Measurements from ENCODE around the gene NEO1.

The NEO1 gene

DNA sequence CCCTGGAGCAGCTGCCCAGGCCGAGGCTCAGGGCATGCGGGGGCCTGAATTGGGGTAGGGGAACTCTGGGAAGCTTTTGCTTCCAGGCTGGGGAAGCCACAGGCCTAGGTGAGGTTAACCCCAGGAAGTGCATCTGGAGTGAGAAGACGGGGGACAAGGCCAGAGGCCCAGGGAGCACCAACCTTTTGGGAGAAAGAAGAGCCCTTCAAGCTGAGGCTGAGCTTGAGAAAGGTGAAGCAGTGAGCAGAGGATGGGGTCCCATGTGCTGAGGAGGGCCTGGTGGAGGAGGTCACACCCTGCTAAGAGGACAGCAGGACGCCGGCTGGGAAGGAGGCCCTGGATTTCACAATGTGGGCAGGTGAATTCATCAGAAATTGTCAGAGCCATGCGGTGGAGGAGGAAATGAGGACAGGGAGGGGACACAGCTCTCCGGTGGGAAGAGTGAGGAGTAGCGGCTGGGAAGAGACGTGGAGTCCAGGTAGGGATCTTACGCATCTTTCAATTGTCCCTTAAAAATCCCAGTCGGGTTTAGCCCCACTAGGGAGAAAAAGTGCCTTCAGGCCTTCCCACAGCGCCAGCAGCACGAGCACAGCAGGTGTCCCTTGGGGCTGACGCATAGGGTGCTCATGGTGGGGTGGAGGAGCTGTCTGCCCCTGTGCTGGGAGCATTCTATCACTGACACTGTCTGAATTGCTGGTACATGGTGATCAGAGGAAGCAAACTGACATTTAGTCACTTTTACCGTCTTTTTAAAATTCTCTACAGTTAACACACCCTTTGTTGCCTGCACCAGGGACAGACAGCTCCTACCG lies 265.6 kb downstream of the NEO1 start:
- no peak for DNase-seq

DNA sequence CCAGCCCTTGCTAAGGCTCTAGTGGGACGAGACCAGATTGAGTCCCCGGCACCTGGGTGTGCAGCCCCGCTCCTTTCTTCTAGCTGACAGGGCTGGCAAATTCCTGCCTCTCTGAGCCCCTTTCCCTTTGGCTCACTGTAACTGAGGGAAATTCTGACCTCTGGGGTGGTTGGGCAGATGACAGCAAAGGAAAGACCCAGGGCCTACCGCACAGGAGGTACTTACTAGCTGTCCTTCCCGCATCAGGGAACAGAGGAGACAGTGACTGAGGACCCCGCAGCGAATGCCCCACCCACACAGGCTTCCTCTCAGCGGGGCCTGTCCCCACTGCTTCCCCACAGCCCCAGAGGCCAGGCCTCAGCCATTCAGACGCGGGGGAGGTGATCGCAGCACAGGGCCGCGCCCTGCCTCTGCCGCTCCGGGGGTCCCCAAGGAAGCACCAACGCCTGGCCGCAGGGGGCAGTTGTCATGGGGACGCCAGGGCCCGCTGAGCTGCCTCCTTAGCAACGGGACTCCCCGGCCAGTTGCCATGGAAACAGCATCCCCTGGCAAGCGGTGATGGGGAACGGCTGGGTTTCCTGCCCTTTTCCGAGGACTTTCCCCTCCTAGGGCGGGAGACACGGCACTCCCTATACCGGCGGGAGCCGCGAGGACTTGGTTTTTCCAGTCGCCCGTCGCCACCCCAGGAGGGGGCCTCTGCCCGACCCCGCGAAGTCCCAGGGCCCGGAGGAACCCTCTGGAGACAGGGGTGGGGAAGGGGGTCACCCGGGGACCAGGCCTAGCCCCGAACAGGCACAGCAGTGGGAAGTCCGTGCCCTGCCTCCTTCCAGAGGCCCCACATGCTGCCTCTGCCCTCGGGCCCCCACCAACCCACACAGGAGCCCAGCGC lies 266.4 kb downstream of the NEO1 start:
- DNase-seq: no peak

DNA sequence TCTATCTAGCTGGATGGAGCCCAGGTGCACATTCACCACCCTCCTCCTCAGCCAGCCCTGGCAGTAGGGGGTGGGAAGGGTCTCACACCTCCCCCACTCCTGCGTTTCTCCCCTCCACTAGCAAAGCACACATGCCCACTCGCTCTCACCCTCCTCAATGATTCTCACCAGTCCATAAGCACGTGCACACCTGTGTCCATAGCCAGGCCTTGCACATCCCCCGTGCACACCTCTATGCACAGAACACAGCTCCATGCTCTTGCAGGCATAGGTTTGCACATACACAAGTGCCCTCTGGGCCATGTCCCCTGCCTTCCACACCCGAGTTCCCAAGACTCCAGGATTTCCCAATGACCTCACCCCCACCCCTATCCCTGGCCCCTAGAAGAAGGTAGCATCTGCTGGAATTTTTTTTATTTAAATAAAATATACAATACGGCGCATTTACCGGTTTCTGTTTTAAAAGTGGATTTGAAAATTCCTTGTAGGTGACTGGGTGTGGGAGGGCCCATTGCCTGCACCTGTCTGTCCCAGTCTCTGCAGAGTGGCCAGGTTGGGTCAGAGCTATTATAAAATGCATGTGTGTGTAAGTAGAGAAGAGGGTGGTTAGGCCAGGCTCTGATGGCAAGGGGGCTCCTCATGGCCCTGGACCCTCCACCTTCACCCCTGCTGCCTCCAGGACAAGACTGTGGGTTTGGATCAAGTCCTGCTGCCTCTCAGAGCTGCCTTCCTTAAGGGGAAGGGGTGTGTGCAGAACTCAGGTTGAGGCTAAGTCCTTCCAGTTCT lies 267.4 kb downstream of the NEO1 start:
- DNase-seq: no peak

DNA sequence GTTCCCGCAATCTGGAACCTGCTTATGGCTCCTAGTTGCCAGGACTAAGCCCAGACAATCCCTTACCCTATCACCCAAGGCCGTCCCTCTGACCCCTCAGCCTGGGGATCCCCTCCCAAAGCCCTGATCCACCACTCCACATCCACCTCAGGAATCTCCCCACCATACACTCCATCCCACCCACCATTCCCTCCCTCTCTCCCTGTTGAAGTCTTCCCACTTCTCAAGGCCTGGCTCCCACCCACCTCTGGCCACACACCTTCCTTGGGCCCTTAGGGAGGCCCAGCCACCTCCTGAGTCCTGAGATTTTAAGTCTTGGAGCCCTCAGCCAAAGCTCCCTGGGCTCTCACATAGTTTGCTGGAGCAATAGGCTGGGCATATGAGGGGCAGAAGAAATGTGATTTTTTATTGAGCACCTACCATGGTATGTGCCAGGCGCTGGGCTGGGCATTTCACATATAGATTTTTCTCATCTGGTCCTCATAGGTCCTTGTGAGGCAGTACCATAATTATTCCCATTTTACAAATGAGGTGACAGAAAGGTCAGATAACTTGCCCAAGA lies 268.4 kb downstream of the NEO1 start:
- DNase-seq: no peak

DNA sequence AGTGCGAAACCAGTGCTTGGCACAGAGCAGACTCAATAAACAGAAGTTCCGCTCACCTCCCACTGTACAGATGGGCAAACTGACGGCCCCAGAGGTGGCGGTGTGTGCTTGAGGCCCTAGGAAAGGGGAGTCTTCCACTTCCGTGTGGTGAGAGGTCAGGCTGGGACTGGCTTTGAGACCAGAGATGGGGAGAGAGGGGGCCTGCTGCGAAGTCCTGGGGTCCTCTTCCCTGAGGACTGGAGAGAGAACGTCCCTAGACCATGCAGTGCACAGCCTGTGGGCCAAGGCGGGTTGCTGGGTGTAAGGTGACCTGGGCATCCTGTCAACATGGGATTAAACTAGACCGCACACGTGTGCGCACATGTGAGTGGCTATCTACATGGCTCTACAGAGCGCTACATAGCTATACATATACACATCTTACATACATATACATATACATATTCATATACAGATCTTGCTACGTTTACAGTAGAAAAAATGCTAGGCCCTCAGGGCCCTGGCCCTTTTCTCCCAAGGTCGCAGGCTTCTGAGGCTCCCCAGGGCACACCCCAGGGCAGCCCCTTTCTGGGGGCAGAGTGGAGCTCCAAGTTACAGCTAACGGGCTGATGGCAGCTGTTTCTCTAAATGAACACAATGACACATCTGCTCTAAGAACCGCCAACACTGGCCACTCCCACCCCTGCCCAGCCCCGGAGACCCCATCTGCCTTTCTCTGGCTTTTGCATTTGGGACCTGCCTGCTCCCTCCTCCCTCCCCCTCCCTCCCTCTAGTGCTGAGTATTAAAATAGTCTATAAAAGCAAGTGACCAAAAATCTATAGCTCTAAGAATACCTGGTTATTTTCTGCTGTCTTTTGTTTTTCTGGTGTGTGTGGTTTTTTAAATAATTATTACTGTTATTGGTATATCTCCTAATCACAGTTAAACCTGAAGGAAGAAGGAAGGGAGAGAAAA lies 269.5 kb downstream of the NEO1 start:
- no peak for DNase-seq

DNA sequence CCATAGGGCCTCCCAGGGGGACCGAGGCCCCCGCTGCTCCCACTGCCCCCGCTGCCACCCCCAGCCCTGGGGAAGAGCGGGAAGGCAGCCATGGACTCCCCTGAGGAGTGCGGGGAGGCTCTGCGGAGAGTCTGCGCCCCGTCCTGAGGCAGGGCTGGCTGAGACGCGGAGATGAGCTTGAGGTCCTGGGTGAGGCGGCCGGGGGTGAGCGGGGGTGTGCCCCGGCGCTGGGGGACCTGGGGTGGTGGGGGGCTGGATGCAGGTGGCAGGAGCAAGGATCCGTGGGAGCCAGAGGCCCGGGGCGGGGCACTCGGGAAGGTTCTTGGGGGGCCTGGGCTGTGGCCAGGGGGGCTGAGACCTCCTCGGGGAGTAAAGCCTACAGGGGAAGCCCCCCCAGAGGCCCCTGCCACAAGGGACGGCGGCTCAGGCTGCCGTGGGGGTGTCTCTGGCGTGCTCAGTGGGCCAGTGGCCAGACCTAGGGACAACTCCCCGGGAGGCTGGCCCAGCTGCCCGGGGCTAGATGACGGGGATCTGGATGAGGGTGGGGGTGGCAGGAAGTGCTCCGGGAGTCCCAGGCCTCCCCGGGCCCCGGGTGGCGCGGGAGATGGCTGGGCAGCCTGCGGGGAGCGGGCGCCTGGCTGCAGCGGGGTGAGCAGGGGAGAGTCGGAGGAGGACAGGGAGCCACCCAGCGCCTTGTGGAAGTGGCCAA lies 270.6 kb downstream of the NEO1 start:
- DNase-seq: no peak

DNA sequence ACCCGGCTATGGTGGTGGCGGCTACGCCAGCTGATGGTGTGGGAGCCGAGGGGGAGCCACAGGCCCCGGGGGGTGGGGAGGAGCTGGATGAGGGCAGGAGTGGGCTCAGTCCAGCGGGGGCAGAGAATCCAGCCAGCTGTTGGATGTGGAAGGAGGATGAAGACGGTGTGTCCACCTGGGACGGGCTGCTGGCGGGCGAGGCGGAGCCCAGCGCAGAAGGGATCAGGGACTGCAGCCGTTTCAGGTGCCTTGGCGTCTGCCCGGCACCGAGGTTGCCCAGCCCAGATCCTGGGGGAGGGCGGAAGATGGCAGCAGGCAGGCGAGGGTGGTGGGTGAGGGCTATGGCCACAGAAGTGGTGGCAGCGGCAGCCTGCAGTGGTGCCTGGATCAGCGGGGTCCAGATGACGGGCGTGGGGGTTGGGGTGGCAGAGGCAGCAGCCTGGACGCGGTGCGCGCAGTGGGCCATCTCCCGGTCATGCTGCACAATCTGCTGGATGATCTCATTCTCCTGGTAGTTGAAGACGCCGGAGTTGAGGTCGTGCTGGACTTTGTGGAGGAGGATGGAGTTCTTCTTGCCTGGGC lies 271.2 kb downstream of the NEO1 start:
- no peak for DNase-seq

DNA sequence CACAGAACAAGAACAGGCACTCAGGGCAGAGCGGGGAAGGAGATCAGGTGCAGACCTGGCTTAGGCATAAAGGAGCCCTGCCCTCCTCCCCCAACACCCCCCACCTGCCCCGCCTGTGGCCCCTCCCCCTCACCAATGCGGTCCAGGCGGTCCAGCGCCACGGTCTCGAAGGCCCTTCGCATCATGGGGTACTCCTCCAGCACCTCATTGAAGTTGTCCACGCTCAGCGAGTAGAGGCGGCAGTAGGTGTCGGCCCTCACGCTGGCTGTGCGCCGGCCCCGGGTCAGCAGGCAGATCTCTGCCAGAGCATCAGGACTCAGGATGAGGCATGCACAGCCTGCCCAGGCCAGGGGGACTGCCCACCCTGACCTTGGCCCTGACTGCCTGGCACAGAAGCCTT lies 271.7 kb downstream of the NEO1 start:
- DNase-seq: no peak

DNA sequence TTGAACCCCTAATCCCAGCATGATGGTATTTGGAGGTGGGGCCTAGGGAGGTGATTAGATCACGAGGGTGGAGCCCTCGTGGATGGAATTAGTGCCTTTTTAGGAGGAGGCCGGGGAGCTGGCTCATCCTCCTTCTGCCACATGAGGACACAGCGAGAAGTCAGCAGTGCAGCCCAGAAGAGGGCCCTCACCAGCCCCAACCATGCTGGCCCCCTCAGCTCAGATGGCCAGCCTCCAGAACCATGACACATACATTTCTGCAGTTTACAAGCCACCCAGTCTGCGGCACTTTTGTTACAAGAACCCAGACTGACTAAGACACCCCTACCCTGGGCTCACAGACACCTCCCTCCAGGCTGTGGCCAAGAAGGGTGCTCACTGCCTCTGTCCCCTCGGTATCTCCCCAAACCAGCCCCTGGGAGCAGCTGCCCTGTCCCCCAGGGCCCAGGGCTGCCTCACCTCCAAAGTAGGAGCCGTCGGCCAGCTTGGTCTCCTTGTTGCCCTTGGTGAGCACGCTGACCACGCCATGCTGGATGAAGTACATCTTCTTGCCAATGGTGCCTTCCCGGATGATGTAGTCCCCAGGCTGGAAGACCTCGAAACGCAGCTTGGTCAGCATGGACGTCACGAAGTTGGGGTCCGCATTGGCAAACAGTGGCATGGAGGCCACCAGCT lies 272.4 kb downstream of the NEO1 start:
- DNase-seq: no peak

DNA sequence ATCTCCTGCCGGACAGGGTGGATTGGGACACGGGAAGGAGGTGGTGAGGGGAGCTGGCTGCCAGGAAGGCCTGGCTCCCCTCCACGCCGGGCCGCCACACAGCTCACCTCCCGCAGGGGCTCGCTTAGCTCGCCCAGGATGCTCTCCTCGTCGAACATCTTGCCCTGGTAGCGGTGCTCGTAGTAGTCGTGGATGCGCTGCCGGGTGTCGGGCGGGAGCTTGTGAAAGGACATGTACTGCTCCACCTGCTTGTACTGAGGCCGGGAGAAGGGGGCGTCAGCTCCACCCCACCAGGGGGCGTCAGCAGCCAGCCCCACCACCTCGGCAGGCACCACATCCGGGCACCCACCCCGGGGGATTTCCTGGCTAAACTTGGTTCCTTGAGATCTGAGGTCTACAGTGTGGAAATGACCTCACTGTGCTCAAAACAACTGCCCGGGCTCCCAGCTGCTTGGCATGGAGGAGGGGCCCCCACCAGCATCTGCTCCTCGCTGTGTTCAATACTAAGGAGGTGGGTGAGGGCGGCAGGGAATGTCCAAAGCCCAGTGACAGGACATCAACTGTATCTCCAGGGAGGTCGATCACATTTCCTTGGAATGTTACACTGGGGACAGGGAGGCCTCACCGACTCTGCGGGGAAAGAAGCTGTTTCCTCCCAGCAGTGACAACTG lies 273.1 kb downstream of the NEO1 start:
- DNase-seq: no peak

DNA sequence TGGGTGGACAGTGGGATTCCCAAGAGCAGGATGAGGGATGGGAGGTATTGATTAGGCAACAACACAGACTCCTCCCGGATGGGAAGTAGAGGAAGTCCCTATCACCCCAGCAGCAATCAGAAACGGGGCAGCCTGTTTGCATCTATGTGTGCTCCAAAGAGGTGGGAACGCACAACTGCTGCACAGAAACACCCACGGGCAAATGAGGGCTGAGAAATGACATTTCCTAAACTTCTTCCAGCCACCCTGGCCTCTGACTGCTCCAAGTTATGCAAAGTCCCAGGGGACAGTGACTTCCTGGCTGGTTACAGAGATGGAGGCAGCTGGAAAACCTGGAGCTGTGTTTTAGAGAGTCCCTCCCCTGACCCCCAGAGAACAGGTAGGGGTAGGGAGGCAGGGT lies 273.9 kb downstream of the NEO1 start:
- DNase-seq: no peak

DNA sequence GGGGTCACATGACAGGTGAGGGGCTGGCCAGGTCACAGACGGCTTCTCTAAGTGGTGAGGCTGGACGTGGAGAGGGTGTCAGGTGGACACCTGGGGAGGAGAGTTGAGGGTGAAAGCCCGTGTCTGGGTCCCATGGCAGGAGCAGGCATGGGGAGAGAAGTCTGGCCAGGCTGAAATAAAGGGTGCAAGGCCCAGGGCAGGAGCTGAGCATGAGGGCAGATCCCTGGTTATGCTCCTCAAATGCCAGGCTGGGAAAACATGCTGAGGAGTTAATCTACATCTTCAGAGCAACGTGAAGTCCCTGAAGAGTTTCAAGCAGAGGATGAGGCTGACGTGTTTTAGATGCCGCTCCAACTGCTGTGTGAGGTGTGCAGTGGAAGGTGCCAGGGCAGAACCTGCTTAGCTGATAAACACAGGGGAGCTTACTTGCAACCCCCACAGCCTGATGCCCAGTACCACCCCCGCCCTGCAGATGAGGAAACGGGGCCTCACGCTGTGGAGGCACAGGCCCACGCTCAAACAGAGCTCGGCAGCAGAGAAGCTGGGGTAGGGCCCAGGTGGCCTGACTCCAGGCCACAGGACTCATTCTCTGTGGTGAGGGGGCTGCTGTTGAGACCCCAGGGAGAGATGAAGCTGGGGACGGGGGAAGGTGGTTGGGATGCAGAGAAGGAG lies 276.0 kb downstream of the NEO1 start:
- DNase-seq: no peak

DNA sequence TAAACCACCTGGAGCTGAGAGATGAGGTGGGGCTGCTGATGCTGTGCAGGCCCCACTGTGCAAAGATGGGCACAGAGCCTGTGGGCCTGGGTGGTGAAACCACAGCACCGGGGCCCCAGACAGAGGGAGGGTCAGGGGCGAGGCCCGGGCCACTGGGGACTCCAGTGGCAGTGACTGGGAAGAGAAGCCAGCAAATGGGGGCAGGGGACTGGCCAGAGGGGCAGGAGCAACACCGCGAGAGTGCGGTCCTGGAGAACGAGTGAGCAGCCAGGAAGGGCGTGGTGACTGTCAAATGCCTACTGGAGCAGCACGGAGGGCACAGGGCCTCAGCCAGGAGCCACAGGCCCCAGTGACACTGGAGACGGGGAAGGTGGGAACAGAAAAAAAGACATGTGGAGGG lies 276.7 kb downstream of the NEO1 start:
- DNase-seq: no peak

DNA sequence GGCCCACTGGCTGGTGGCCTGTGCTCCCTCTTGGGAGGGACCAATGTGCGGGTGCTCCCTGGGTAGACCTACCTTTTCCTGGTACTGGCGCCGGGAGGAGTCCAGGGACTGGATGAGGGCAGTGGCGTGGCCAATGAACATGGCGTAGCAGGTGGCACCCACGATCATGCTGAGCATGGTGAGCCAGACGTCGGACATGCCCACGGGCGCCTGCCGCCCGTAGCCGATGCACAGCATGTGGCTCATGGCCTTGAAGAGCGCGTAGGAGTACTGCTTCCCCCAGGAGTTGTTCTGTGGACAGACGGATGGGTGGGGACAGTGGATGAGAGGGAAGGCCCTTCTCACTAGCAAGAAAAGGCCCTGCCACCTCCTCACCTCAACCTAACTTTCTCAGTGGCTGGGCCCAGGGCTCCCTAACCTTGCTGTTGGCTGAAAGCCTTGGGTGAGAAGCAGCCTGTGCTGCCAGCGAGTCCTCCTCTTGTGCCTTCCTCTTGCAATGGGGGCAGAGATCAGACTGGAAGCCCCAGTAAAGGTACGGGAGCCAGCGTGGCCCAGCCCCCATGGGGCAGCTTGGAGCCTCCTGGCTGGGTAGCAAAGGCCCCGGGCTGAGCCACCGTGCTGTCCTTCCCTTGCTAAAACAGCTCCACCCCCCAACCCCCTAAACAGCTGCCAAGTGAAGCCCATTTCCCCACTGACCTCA lies 277.4 kb downstream of the NEO1 start:
- DNase-seq: no peak

DNA sequence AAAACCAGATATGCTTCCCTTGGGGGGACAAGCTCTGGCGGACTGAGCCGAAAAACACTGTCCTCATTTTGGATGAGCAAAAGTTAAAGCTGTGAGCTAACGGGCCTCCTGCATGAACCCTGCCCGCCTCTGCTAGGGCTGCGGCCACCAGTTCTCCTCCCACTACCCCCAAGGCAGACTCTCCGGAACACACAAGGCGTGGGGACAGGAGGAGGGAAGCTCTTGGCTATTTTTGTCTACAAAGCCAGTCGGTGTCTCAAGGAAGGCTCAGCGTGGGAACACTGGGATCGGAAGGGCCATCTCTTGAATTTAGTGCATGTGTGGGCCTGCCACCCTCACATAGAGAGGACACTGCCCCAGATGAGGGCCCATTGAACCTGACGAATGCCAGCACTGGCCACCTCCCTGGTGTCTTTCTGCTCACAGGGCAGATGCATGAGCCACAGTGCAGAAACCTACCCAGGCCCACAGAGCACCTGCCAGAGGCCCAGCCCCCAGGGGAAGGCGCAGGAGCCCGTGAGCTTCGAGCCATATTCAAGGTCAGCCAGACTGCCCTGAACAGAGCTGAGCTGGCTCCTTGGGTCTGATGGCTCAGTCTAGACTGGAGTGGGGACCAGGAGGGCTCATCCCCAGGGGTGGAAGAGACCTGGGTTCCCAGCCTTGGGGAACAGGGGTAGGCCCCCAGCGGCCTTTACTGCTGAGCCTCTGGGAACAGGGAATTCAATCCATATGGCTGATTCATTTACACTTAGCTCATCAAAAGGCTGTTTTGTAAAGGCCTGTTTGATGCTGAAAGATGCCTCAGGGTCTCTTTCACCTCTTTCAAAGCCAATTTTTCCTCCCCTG lies 278.2 kb downstream of the NEO1 start:
- DNase-seq: no peak

DNA sequence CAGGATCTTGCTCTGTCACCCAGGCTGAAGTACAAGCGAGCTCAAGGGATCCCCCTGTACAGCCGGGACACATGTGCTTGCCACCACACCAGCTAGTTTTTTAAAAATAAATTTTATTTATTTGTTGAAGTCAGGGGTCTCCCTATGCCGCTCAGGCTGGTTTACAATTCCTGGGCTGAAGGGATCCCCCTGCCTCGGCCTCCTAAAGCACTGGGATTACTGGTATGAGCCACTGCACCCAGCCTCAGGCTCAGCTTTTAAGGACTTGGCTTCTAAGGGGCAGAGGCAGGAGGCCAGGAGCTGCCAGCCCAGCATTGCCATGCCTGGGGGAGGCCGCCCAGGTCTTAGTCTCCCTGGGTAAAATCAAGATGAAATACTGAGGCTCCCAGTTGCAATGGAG lies 279.2 kb downstream of the NEO1 start:
- no peak for DNase-seq

Measured in hematopoietic multipotent progenitor cell treated with erythropoietin and hydrocortisone succinate and interleukin-3 and kit ligand, for 8 days (in vitro differentiated cells).